Colonic mucosa (tissue), 4 donors: ENCODE results near the gene TANGO6. TPM values are rescaled to one million over a fixed set of nuclear protein-coding genes. Genes with fewer than 3 reads are reported as not detected.
"Not testable (repeated sequence)": the region's sequence is repeated elsewhere in the genome, so short reads cannot be mapped to it uniquely, and the experiment has no call there.

Experiments used
- DNase-seq: peaks from one replicate; pipeline ENCODE4 v3.0.0-alpha.2; 2020
- H3K27ac ChIP-seq: fragments of 200-600 bp; one replicate; pipeline ENCODE4 v1.8.0; 2021
- H3K27me3 ChIP-seq: fragments of 200-600 bp; one replicate; pipeline ENCODE4 v1.8.0; 2021
- H3K36me3 ChIP-seq: fragments of 200-600 bp; one replicate; pipeline ENCODE4 v1.8.0; 2021
- H3K4me1 ChIP-seq: fragments of 200-600 bp; one replicate; pipeline ENCODE4 v1.8.0; 2021; ENCODE audit warnings: mild to moderate bottlenecking
- H3K4me3 ChIP-seq: fragments of 200-600 bp; one replicate; pipeline ENCODE4 v1.8.0; 2021
- H3K9ac ChIP-seq, 2 donors: one replicate each; pipeline ENCODE4 v1.7.0; 2013; ENCODE audit warnings: control low read depth in 2 of 2, low read depth in 2 of 2, low read length in 2 of 2
- H3K9me3 ChIP-seq: fragments of 200-600 bp; one replicate; pipeline ENCODE4 v1.8.0; 2021
- CTCF ChIP-seq: fragments of 200-600 bp; IDR thresholded peaks from one replicate; pipeline ENCODE4 v1.8.0; 2022; ENCODE audit warnings: antibody characterized with exemption, mild to moderate bottlenecking
- intact Hi-C: fragments of 100-400 bp; cut with DNase I; formaldehyde crosslinking; loops from one replicate; pipeline ENCODE4 v1.14.1; 2022
- total RNA-seq, 2 donors: library from RNA; stranded (reverse); fragmentation: NEBNext Ultra II Directional in 1 of 2; extraction: Animal tissue kit (Norgen Biotek cat#: 25700) in 1 of 2; gene quantifications; one replicate each; pipeline ENCODE4 v1.2.1, GENCODE V29; 2021
- donor health status: healthy.
- donor health status: DM: no; HTN: no; CAD: no.
- donor health status: DM: no; HTN: no; CAD: no.

Gene TANGO6
- total RNA-seq, 2 donors from 2014 or later = 6.6 to 10.1 TPM

GRCh38 chr16:69049603-69050375 is 206.5 kb downstream of the TANGO6 start:
- no peaks in the 10 kb centered on the region for H3K9me3 ChIP-seq
- DNase-seq = no peak
- no peak overlapping the region for H3K27ac ChIP-seq
- no peaks in the 10 kb centered on the region for H3K27me3 ChIP-seq
- H3K4me1 ChIP-seq = no peaks in the 10 kb centered on the region
- H3K4me3 ChIP-seq = no peak overlapping the region
- no peak overlapping the region for H3K9ac ChIP-seq
- intact Hi-C loops = no loop called here
- H3K36me3 ChIP-seq = no peaks in the 10 kb centered on the region
- TF ChIP-seq CTCF = no peak

- H3K9me3 ChIP-seq, DNase-seq, H3K9ac ChIP-seq, H3K4me1 ChIP-seq, H3K27ac ChIP-seq, H3K36me3 ChIP-seq, intact Hi-C loops, H3K4me3 ChIP-seq, H3K27me3 ChIP-seq: not testable (repeated sequence)
Observed at GRCh38 chr16:69051517-69051830, 208.1 kb downstream of the TANGO6 start.

- Histone ChIP-seq H3K27ac (no peak overlapping the region), H3K9me3 (no peaks in the 10 kb centered on the region), H3K36me3 (no peaks in the 10 kb centered on the region), H3K4me1 (no peaks in the 10 kb centered on the region), H3K27me3 (no peaks in the 10 kb centered on the region), H3K4me3 (no peak overlapping the region), H3K9ac (no peak overlapping the region)
- intact Hi-C loops = no loop called here
- no peak for TF ChIP-seq CTCF
- no peak for DNase-seq
Observed at GRCh38 chr16:69055008-69055407, 211.7 kb downstream of the TANGO6 start.

- Histone ChIP-seq H3K4me3 (no peak overlapping the region), H3K27me3 (no peaks in the 10 kb centered on the region), H3K4me1 (no peaks in the 10 kb centered on the region), H3K9me3 (no peaks in the 10 kb centered on the region), H3K9ac (no peak overlapping the region), H3K27ac (no peak overlapping the region), H3K36me3 (no peaks in the 10 kb centered on the region)
- DNase-seq = no peak
- no peak for TF ChIP-seq CTCF
- intact Hi-C loops = no loop called here
Observed at GRCh38 chr16:69055980-69056379, 212.6 kb downstream of the TANGO6 start.

- no peak for TF ChIP-seq CTCF
- Histone ChIP-seq H3K9me3 (no peaks in the 10 kb centered on the region), H3K4me3 (no peak overlapping the region), H3K27ac (no peak overlapping the region), H3K36me3 (no peaks in the 10 kb centered on the region), H3K9ac (no peak overlapping the region), H3K27me3 (no peaks in the 10 kb centered on the region), H3K4me1 (no peaks in the 10 kb centered on the region)
- DNase-seq = no peak
- intact Hi-C loops = no loop called here
Observed at GRCh38 chr16:69056421-69056820, 213.1 kb downstream of the TANGO6 start.

GRCh38 chr16:69057400-69058378 is 214.4 kb downstream of the TANGO6 start:
- Histone ChIP-seq H3K4me3 (no peak overlapping the region), H3K9ac (no peak overlapping the region)
- no peak for DNase-seq

GRCh38 chr16:69063491-69063890 is 220.2 kb downstream of the TANGO6 start:
- H3K27me3 ChIP-seq, H3K9ac ChIP-seq, intact Hi-C loops, H3K36me3 ChIP-seq, H3K9me3 ChIP-seq, DNase-seq, H3K27ac ChIP-seq, H3K4me3 ChIP-seq, H3K4me1 ChIP-seq: not testable (repeated sequence)

More at GRCh38 chr16:69057400-69058378, 214.4 kb downstream of the TANGO6 start:
- Histone ChIP-seq H3K27ac (no peak overlapping the region), H3K4me1 (no peaks in the 10 kb centered on the region), H3K9me3 (no peaks in the 10 kb centered on the region), H3K36me3 (no peaks in the 10 kb centered on the region), H3K27me3 (no peaks in the 10 kb centered on the region)
- no peak for TF ChIP-seq CTCF
- intact Hi-C loops = no loop called here
